ENCODE results near the gene SLC47A1. TPM values are rescaled to one million over a fixed set of nuclear protein-coding genes. Genes with fewer than 3 reads are reported as not detected.

SLC47A1 gene
- total and polyA plus RNA-seq, 9 donors, result 2.1 to 89.9 (median 10.6) TPM

DNA sequence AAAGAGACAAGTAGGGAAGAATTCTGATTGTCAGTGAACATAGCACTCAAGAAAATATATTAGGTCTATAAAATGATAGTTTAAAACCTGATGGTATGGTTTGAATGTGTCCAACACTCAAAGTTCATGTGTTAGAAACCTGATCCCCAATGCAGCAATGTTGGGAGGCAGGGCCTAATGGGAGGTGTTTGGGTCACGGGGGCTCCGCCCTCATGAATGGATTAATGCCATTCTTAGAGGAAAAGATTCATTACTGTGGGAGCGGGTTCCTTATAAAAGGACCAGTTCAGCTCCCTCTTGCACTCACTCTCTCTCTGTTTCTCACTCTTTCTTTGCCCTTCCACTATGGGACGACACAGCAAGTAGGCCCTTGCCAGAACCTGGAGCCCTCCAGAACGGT lies 41.5 kb upstream of the SLC47A1 start:
- H3K27me3 ChIP-seq, result no peaks in the 10 kb centered on the region
- H3K36me3 ChIP-seq, result no peaks in the 10 kb centered on the region
- no peak for DNase-seq
- no peak overlapping the region for H3K4me3 ChIP-seq
- peaks cover 3% of the 10 kb centered on the region for H3K4me1 ChIP-seq (ENCODE audit: insufficient read depth)
- WGBS, 3 donors, result 84 to 88% (median 86%) methylated on average over 5 of the region's 5 CpGs
- TF ChIP-seq POLR2A (IDR thresholded peaks at IDR 0.05), result no peak
- H3K9me3 ChIP-seq, result no peaks in the 10 kb centered on the region
- no peak overlapping the region for H3K27ac ChIP-seq
- intact Hi-C loops (cut with DNase I), result no loop called here

DNA sequence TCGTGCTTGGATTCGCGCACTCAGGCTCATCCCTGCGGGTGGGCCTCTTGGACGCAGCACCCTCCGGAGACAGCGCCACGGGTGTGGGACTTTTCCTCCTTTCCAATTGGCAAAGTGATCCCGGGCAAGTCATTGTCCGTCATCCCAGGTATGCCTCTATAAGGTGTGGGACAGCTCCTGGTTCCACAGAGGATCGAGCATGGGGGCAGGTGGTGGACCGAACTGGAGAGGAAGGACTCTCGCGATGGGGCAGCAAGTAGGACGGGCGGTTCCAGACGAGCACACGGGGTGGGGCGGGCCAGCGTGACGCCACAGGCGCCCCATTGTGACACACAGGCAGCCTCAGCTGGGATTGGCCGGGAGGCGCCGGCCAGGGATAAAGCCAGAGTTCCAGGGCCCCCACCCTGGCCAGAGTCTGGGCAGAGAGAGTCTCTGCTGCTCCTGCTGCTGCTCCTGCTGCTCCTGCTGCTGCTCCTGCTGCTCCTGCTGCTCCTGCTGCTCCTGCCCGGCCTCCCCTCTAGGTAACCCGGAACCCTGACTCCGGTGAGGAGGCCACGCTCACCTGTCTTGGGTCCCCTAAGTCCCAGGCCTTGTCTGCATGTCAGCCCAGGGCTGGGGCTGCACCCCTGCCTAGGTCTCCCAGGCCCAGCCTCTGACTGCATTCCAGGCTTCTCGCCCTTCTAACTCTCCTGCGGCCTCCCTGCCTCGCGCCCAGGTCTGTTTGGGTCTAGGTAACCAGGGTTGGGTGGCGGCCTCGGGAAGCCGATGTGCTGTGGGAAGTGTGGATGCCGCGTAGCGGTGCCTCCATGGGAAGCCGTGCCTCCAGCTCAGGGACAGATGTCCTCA lies 38.5 kb upstream of the SLC47A1 start:
- no peak overlapping the region for H3K27ac ChIP-seq
- 91 to 95% (median 93%) methylated on average over 30 to 40 of the region's 40 CpGs for WGBS, 3 donors
- H3K4me1 ChIP-seq (ENCODE audit: insufficient read depth), result no peaks in the 10 kb centered on the region
- intact Hi-C loops (cut with DNase I), result no loop called here
- no peaks in the 10 kb centered on the region for H3K9me3 ChIP-seq
- H3K27me3 ChIP-seq, result no peaks in the 10 kb centered on the region
- no peaks in the 10 kb centered on the region for H3K36me3 ChIP-seq
- H3K4me3 ChIP-seq, result no peak overlapping the region
- TF ChIP-seq, protein P1, sequence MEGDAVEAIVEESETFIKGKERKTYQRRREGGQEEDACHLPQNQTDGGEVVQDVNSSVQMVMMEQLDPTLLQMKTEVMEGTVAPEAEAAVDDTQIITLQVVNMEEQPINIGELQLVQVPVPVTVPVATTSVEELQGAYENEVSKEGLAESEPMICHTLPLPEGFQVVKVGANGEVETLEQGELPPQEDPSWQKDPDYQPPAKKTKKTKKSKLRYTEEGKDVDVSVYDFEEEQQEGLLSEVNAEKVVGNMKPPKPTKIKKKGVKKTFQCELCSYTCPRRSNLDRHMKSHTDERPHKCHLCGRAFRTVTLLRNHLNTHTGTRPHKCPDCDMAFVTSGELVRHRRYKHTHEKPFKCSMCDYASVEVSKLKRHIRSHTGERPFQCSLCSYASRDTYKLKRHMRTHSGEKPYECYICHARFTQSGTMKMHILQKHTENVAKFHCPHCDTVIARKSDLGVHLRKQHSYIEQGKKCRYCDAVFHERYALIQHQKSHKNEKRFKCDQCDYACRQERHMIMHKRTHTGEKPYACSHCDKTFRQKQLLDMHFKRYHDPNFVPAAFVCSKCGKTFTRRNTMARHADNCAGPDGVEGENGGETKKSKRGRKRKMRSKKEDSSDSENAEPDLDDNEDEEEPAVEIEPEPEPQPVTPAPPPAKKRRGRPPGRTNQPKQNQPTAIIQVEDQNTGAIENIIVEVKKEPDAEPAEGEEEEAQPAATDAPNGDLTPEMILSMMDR (IDR thresholded peaks at IDR 0.05), result no peak
- no peak for TF ChIP-seq EP300 (IDR thresholded peaks at IDR 0.05)
- TF ChIP-seq POLR2A (IDR thresholded peaks at IDR 0.05), result no peak
- no peak for DNase-seq

DNA sequence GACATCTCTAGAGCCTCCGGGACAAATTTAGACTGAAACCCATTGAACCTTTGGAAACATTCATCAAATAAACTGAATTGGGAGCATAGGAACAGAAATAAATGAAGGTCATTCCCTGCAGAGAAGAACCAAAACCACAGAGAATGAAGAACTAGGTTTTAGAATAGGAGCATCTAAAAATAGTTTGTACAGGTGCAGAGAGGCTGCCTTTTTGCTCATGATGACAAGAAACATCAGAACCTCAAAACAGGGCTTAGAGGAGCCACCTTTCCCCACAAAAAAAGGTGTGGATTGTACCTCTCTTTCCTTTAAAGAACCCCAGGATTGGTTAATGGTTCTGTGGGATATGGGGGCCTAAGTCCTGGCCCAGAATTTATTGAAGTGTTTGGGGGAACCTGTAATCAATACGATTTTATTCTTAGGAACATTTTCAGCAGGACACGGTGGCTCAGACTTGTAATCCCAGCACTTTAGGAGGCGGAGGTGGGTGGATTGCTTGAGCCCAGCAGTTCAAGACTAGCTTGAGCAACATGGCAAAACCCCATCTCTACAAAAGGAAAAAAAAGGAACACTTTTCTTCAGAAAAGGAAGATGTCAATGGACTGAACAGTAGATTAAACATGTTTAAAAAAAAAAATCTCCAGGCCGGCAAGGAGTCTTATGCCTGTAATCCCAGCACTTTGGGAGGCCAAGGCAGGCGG lies 37.7 kb upstream of the SLC47A1 start:
- H3K27me3 ChIP-seq, result no peaks in the 10 kb centered on the region
- no peak for DNase-seq
- no peak overlapping the region for H3K27ac ChIP-seq
- intact Hi-C loops (cut with DNase I), result no loop called here
- TF ChIP-seq EP300 (IDR thresholded peaks at IDR 0.05), result no peak
- TF ChIP-seq POLR2A (IDR thresholded peaks at IDR 0.05), result no peak
- TF ChIP-seq, protein P1 (IDR thresholded peaks at IDR 0.05), result no peak
- H3K4me3 ChIP-seq, result no peak overlapping the region
- no peaks in the 10 kb centered on the region for H3K4me1 ChIP-seq (ENCODE audit: insufficient read depth)
- WGBS, 3 donors, result 78 to 92% (median 88%) methylated on average over 6 of the region's 6 CpGs
- H3K36me3 ChIP-seq, result no peaks in the 10 kb centered on the region
- H3K9me3 ChIP-seq, result no peaks in the 10 kb centered on the region

DNA sequence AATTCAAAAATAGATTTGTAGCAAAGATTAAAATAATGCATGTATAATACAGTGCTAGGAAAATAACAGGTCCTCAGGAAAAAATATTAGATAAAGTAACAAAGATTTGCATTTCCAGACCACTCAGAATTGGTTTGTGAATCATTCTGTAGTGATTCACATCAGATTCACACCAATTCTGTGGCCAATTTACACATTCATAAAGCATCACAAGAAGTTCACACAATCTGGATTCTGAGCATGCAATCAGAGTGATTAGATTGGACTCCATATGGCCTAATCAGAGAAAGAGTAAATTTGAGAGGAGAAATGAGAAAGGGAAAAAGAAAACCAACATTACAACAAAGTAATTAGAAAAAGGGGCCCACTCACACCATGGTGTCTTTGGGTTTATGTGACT lies 36.0 kb upstream of the SLC47A1 start:
- no peaks in the 10 kb centered on the region for H3K27me3 ChIP-seq
- TF ChIP-seq EP300 (IDR thresholded peaks at IDR 0.05) (no peak), POLR2A (IDR thresholded peaks at IDR 0.05) (no peak)
- TF ChIP-seq, protein P1 (IDR thresholded peaks at IDR 0.05), result no peak
- H3K9me3 ChIP-seq, result no peaks in the 10 kb centered on the region
- H3K4me3 ChIP-seq, result no peak overlapping the region
- no peak for DNase-seq
- H3K4me1 ChIP-seq (ENCODE audit: insufficient read depth), result no peaks in the 10 kb centered on the region
- no peaks in the 10 kb centered on the region for H3K36me3 ChIP-seq
- intact Hi-C loops (cut with DNase I), result no loop called here
- H3K27ac ChIP-seq, result no peak overlapping the region

DNA sequence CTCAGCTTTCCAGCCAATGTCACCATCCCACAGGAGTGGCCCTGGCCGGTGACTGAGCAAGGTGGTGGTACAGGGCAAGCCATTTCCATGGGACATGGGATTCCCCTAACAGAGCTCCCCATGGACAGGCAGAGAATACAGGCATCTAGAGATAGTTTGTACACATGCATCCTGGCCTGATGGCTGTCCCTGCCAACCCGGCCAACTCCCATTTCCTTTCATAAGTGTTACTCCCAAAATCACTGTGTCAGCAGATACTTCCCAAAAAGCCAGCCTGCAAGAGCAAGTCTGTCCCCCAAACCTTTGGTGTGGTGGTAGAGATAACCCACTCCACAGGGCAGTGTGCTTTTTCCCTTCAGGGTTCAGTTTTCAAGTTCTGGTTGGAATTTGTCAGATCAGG lies 32.4 kb upstream of the SLC47A1 start:
- Histone ChIP-seq H3K4me3 (no peak overlapping the region), H3K27me3 (no peaks in the 10 kb centered on the region), H3K4me1 (ENCODE audit: insufficient read depth) (no peaks in the 10 kb centered on the region), H3K27ac (no peak overlapping the region), H3K36me3 (no peaks in the 10 kb centered on the region), H3K9me3 (no peaks in the 10 kb centered on the region)
- no peak for TF ChIP-seq POLR2A (IDR thresholded peaks at IDR 0.05)
- TF ChIP-seq, protein P1 (IDR thresholded peaks at IDR 0.05), result no peak
- TF ChIP-seq EP300 (IDR thresholded peaks at IDR 0.05), result no peak
- WGBS, 3 donors, result 62 to 74% (median 66%) methylated on average over 2 of the region's 2 CpGs
- intact Hi-C loops (cut with DNase I), result loop anchor here in 1 of 4 donors (10.0 kb wide), 1 partner anchor 46 kb away; no protein-coding TSS in a partner anchor
- no peak for DNase-seq
